ENCODE data around the gene RAE1.

Gene RAE1

DNA sequence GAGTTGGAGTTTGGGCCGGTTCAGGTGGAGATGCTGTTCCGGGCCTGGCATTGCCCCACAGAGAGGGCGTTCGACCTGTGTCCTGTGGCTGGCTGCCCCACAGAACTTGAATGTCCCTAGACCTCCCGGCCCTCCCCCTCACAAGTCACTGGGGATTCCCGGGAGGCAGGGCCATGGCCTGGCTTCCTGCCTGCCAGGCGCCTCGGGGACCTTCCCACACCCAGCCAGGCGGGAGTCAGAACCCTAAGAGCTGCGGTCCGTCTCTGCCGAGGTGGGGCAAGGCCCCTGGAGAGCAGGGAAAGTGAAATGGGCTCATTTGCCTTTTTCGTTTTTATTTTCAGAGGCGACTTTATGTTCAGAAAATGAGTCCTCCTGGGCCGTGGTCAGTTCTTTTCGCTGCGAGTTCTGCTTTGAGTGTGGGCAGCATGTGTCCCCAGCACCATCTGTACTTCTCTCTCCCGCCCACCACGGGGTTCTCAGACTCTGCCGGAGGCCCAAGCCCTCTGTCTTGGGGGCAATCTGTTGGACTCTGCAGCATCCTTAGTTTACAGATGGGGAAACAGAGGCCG lies 48.6 kb downstream of the RAE1 start:
- no peak for DNase-seq (ENCODE audit: low spot score in 2 of 2)
- no peak overlapping the region for H3K4me3 ChIP-seq
- H3K36me3 ChIP-seq (replicated peaks), result peaks cover 30% of the 10 kb centered on the region
- no peaks in the 10 kb centered on the region for H3K9me3 ChIP-seq
- no peaks in the 10 kb centered on the region for H3K4me1 ChIP-seq
- in situ Hi-C loops (cut with MboI; ENCODE audit: low sequenced_read_pairs), result loop anchor here (25.0 kb wide), 2 partner anchors 813 to 1012 kb away; partner anchors contain the start of genes AURKA and CSTF1
- no peaks in the 10 kb centered on the region for H3K27me3 ChIP-seq (ENCODE audit: low read depth)

DNA sequence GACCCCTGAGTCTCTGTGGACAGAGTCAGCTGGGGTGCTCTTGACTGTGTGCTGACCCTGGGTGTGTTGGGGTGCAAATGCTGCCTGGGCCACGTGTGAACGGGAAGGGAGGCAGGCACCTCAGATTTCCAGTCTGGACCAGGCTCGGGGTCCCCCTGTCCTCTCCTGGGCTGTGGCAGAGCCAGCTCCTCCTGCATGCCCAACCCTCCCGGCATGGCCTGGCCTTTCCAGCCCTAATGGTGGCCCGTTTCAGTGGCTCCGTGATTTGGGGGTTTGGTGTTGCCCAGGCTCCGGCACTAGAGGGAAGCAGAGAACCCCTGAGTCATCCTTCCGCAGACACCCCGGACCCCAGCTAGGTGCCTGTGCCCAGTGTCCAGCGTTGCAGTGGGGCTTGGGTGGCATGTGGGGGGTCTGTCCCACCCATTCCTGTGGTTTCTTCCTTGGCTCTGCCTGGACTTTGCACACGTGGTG lies 49.2 kb downstream of the RAE1 start:
- Histone ChIP-seq H3K4me3 (no peak overlapping the region), H3K36me3 (replicated peaks) (peaks cover 30% of the 10 kb centered on the region), H3K9me3 (no peaks in the 10 kb centered on the region), H3K27me3 (ENCODE audit: low read depth) (no peaks in the 10 kb centered on the region), H3K4me1 (no peaks in the 10 kb centered on the region)
- DNase-seq (ENCODE audit: low spot score in 2 of 2), result no peak
- in situ Hi-C loops (cut with MboI; ENCODE audit: low sequenced_read_pairs), result no loop called here

DNA sequence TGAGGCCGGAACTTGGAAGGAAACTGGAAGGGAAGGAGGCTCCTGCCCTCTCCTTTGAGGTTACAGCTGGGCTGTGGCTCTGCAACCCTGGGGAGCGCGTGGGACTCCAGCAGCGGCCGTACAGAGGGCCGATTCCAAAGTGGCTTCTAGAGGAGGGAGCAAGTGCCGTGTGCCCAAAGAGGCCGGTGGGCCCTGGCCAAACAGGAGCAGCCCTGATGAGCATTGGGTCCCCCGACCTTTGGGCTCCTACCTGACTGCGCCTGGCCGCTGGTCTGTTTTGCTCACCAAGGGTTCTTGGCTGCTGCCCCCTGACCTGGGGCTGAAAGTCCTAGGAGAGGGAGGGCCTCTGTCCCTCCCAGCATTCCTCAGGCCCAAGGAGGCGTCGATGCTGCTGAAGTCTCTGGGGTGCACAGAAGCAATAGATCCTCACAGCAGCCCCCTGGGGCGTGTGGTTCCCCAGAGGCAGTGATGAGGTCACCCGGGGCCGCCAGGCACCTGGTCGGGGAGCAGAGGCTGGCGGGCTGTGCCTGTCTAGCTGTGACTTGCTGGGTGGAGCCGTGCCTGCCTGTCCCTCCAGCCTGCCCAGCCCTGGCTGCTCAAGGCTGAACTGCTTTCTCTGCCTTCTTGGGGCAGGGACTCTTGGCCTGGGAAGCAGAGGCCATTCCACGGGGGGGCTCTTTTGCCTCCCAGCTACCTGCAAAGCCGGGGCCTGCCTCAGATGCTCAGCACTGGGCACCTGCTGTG lies 49.9 kb downstream of the RAE1 start:
- Histone ChIP-seq H3K4me3 (no peak overlapping the region), H3K36me3 (replicated peaks) (peaks cover 26% of the 10 kb centered on the region), H3K4me1 (no peaks in the 10 kb centered on the region), H3K27me3 (ENCODE audit: low read depth) (no peaks in the 10 kb centered on the region), H3K9me3 (no peaks in the 10 kb centered on the region)
- DNase-seq (ENCODE audit: low spot score in 2 of 2), result no peak
- in situ Hi-C loops (cut with MboI; ENCODE audit: low sequenced_read_pairs), result no loop called here

DNA sequence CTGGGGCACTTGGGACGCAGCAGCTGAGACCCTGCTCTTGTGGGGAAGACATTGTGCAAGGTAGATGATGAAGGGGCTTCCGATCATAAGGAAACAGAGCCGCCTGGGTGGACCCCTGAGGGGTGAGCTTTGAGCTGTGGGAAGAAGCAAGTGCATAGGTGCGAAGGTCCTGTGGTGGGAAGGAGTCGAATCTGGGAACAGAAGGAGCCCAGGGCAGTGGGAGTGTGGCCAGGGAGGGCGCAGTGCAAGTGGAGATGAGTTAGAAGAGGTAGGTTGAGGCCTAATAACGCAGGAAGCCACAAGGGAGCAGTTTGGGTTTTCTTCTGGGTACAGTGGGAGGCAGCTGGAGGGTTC lies 50.5 kb downstream of the RAE1 start:
- H3K27me3 ChIP-seq (ENCODE audit: low read depth), result no peaks in the 10 kb centered on the region
- H3K9me3 ChIP-seq, result no peaks in the 10 kb centered on the region
- H3K4me3 ChIP-seq, result no peak overlapping the region
- H3K4me1 ChIP-seq, result no peaks in the 10 kb centered on the region
- H3K36me3 ChIP-seq (replicated peaks), result peaks cover 22% of the 10 kb centered on the region
- no peak for DNase-seq (ENCODE audit: low spot score in 2 of 2)
- in situ Hi-C loops (cut with MboI; ENCODE audit: low sequenced_read_pairs), result no loop called here

DNA sequence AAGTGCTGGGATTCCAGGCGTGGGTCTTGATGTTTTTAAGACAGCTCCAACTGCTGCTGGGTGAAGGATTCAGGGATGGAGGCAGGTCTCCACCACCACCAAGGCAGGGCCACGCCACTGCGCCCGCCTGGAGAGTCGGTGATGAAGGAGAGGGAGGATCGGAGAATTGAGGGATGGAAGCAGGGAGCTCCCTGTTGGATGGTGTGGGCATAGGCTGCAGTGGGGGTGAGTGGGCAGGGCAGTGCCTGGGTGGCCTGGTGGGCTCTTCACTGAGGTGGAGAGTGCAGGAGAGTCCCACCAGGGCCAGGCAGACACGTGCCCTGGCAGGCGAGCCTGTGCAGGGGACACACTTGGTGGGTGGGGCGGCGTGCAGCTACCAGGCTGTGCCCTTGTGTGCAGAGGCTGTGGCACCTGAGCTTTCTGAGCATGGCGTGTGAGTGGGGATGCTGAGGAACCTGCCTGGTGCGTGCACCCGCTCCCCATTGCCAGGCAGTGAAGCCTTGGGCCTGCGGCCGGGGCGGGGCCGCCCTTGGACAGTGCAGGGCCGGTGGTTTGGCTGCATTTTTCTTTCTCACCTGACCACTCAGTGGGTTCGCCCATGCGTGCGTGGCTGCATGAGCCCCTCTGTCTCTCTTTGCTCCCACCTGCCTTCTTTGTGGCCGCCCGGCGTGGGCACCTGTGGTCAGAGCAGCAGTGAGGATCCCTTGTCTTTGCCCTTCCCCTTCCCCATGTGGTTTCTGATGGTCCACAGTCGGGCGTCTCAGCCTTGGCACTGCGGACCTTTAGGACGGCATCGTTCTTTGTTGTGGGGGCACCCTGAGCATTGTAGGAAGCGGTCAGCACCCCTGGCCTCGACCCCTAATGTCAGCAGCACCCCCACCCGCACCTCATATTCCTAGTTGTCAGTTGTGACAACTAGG lies 51.4 kb downstream of the RAE1 start:
- H3K36me3 ChIP-seq (replicated peaks), result peaks cover 19% of the 10 kb centered on the region
- in situ Hi-C loops (cut with MboI; ENCODE audit: low sequenced_read_pairs), result no loop called here
- no peaks in the 10 kb centered on the region for H3K4me1 ChIP-seq
- DNase-seq (ENCODE audit: low spot score in 2 of 2), result no peak
- H3K9me3 ChIP-seq, result no peaks in the 10 kb centered on the region
- H3K27me3 ChIP-seq (ENCODE audit: low read depth), result no peaks in the 10 kb centered on the region
- no peak overlapping the region for H3K4me3 ChIP-seq

DNA sequence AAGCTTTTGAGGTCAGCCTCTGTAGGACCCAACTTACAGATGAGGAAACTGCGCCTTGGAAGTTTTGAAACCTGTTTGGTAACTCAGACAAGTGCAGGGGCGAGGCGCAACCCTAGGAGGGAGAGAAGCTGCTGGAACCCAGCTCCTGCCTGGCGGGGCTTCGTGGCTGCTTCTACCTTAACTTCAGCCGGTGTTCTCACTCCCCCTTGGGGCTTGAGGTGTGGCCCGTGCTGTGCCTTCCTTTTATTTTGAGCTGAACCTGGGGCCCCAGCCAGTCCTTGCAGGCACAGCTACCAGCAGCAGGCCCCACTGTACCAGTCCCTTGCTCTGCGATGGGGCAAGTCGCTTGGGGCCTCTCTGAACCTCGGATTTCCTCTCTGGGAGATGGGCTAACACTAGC lies 52.2 kb downstream of the RAE1 start:
- H3K9me3 ChIP-seq, result no peaks in the 10 kb centered on the region
- no peak for DNase-seq (ENCODE audit: low spot score in 2 of 2)
- no peaks in the 10 kb centered on the region for H3K27me3 ChIP-seq (ENCODE audit: low read depth)
- no peaks in the 10 kb centered on the region for H3K4me1 ChIP-seq
- in situ Hi-C loops (cut with MboI; ENCODE audit: low sequenced_read_pairs), result no loop called here
- H3K4me3 ChIP-seq, result no peak overlapping the region
- H3K36me3 ChIP-seq (replicated peaks), result peaks cover 21% of the 10 kb centered on the region

DNA sequence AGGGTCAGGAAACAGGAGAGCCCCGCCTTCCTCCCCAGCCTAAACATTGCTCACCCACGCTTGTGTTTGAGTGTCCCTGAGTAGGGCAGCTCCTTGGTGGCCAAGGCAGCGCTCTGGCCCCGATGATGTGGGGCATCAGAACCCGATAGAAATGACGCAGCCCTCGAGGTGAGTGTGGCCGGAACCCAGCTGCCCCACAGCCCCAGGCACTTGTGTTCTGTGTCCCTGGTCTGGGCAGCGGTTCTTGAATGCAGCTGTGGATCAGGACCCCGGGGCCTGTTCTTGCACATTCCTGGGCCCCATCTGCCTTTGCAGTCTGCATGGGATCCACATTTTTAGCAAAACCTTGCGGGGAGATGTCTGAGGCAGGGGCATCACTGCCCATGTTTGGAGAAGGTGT lies 53.0 kb downstream of the RAE1 start:
- no peak overlapping the region for H3K4me3 ChIP-seq
- in situ Hi-C loops (cut with MboI; ENCODE audit: low sequenced_read_pairs), result no loop called here
- no peak for DNase-seq (ENCODE audit: low spot score in 2 of 2)
- no peaks in the 10 kb centered on the region for H3K9me3 ChIP-seq
- peaks cover 24% of the 10 kb centered on the region for H3K36me3 ChIP-seq (replicated peaks)
- H3K4me1 ChIP-seq, result no peaks in the 10 kb centered on the region
- no peaks in the 10 kb centered on the region for H3K27me3 ChIP-seq (ENCODE audit: low read depth)

DNA sequence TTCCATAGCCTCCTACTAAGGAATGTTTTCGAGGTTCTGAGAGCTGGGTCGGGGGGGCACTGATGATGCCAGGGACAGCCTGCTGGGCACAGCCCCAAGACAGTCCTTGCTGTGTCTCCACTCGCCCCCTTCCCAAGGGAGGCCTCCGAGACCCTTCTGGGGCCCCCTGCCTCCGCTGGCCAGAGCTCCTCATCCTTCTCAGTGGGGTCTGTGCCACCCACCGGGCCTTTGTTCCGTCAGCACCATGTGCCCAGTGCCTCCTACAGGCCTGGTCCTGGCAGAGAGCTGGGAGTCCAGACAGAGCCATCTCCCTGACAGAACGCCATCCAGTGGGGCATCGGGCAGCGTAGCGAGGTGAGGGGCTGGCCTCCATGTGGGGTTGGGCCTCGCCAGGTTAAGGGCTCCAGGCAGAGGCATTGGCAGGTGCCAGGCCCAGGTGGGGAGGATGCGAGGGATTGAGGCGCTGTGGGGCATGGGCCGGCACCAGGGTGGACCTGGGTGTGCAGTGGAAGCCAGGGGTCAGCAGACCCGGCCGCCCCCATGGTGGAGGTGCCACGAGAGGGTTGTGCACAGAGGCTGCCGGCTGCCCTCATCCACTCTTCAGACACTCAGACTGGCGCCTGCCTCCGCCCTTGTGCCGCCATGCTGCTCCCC lies 53.5 kb downstream of the RAE1 start:
- Histone ChIP-seq H3K36me3 (replicated peaks) (peaks cover 23% of the 10 kb centered on the region), H3K4me1 (no peaks in the 10 kb centered on the region), H3K4me3 (no peak overlapping the region), H3K9me3 (no peaks in the 10 kb centered on the region), H3K27me3 (ENCODE audit: low read depth) (no peaks in the 10 kb centered on the region)
- DNase-seq (ENCODE audit: low spot score in 2 of 2), result no peak
- in situ Hi-C loops (cut with MboI; ENCODE audit: low sequenced_read_pairs), result no loop called here

DNA sequence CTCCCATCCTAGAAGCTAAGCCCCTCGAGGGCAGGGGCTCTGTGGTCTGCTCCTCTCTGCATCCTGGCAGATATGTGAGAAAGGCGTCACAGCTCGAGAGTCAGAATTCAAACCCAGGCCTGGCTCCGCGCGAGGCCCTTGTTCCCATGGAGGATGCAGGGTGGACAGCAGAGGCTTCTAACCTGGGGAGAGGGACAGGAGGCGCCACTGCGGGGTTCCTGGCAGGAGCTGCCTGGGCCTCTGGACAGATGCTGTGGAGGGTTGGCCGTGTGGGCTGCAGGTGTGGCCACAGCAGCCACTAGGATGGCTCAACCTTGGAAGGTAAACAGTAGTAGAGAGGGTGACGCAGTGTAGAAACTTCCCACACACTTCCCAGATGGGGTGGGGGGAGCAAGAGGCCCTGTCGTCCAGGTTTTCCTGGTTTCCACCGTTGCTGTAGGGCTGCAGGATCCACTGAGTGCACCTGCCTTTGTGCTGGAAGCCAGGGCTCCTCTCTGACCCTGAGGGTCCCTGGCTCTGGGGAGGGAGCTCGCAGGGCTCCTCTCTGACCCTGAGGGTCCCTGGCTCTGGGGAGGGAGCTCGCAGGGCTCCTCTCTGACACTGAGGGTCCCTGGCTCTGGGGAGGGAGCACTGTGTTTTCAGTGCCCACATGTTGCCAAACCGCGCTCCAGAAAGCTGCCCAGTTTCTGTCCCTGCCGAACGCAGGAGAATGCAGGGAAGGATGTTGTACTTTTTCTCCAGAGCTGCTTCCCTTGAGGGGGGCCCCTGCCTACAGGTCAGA lies 54.4 kb downstream of the RAE1 start:
- H3K36me3 ChIP-seq (replicated peaks), result peaks cover 23% of the 10 kb centered on the region

DNA sequence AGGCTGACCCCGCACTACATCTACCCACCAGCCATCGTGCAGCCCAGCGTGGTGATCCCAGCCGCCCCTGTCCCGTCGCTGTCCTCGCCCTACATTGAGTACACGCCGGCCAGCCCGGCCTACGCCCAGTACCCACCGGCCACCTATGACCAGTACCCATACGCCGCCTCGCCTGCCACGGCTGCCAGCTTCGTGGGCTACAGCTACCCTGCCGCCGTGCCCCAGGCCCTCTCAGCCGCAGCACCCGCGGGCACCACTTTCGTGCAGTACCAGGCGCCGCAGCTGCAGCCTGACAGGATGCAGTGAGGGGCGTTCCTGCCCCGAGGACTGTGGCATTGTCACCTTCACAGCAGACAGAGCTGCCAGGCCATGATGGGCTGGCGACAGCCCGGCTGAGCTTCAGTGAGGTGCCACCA lies 56.5 kb downstream of the RAE1 start:
- DNase-seq (ENCODE audit: low spot score in 2 of 2), result no peak
- in situ Hi-C loops (cut with MboI; ENCODE audit: low sequenced_read_pairs), result no loop called here
- no peaks in the 10 kb centered on the region for H3K4me1 ChIP-seq
- H3K36me3 ChIP-seq (replicated peaks), result peaks cover 23% of the 10 kb centered on the region
- no peaks in the 10 kb centered on the region for H3K9me3 ChIP-seq
- H3K27me3 ChIP-seq (ENCODE audit: low read depth), result no peaks in the 10 kb centered on the region
- H3K4me3 ChIP-seq, result no peak overlapping the region

More for the DNA sequence above, 54.4 kb downstream of the RAE1 start:
- Histone ChIP-seq H3K4me1 (no peaks in the 10 kb centered on the region), H3K27me3 (ENCODE audit: low read depth) (no peaks in the 10 kb centered on the region), H3K4me3 (no peak overlapping the region), H3K9me3 (no peaks in the 10 kb centered on the region)
- in situ Hi-C loops (cut with MboI; ENCODE audit: low sequenced_read_pairs), result no loop called here
- DNase-seq (ENCODE audit: low spot score in 2 of 2), result no peak

DNA sequence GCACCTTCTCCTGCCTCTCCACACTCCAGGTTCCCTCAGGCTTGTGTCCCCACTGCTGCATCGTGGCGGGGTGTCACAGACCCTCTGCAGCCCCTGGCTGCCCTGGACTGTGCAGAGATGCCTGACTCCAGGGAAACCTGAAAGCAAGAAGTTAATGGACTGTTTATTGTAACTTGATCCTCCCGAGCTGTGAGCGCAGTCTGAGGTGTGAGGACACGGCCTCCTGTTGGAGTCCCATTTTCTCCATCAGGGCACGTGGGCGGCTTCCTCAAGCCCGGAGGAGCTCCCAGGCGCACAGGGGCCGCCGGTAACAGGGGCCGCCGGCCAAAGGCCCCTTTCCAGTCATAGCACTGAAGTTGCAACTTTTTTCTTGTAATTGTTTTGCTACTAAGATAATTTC lies 57.1 kb downstream of the RAE1 start:
- Histone ChIP-seq H3K36me3 (replicated peaks) (peaks cover 23% of the 10 kb centered on the region), H3K27me3 (ENCODE audit: low read depth) (no peaks in the 10 kb centered on the region), H3K4me1 (no peaks in the 10 kb centered on the region), H3K4me3 (no peak overlapping the region), H3K9me3 (no peaks in the 10 kb centered on the region)
- in situ Hi-C loops (cut with MboI; ENCODE audit: low sequenced_read_pairs), result no loop called here
- DNase-seq (ENCODE audit: low spot score in 2 of 2), result no peak

DNA sequence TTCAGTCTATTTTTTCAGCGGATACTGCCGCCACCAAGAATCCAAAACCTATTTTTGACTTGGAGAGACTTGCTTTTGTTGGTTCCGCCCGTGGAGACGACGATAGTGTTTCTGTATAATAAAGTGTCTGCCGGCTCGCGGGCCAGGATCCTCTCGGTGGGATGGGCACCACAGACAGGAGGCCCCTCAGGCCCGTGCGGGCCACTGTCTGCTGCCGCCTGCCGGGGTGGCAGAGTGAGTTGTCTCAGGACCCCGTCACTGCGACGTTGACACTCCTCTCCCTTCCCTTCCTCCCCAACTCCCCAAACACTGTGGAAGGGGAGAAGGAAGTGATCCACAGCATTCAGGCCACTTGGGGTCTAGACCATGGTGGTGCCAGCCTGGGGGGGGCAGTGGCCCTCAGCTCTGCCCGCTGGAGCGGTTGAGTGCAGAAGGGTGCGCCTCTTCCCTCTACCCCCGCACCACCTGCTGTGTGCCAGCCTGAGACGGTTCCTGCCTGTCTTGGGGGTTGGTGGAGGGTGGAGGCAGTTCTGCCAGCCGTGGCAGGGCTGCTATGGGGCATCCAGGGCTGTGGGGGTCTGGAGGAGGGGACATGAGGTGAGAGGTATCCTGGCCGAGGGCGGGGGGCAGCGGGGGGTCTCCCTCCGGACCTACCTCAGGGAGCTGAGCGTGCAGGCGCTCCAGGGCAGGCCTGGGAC lies 57.6 kb downstream of the RAE1 start:
- H3K27me3 ChIP-seq (ENCODE audit: low read depth), result no peaks in the 10 kb centered on the region
- in situ Hi-C loops (cut with MboI; ENCODE audit: low sequenced_read_pairs), result no loop called here
- no peak for DNase-seq (ENCODE audit: low spot score in 2 of 2)
- no peaks in the 10 kb centered on the region for H3K9me3 ChIP-seq
- no peaks in the 10 kb centered on the region for H3K4me1 ChIP-seq
- H3K4me3 ChIP-seq, result no peak overlapping the region
- peaks cover 23% of the 10 kb centered on the region for H3K36me3 ChIP-seq (replicated peaks)

DNA sequence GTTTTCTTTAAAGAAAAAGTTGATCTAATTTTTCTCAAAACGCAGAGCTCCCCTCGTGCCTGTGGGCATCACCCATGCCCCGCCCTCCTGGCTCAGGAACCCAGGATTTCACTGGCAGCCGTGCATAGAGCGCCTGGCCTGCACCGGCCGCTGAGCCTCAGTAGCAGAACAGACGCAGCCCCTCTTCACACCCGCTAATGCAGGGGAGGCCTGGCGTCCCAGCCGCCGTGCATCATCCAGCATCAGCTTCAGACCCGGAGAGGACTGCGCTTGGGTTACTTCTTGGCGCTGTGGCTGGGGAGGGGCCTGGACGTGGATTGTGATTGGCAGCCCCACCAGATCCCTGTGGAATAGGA lies 58.2 kb downstream of the RAE1 start:
- H3K4me1 ChIP-seq, result no peaks in the 10 kb centered on the region
- no peak for DNase-seq (ENCODE audit: low spot score in 2 of 2)
- H3K9me3 ChIP-seq, result no peaks in the 10 kb centered on the region
- H3K36me3 ChIP-seq (replicated peaks), result peaks cover 23% of the 10 kb centered on the region
- H3K4me3 ChIP-seq, result no peak overlapping the region
- in situ Hi-C loops (cut with MboI; ENCODE audit: low sequenced_read_pairs), result no loop called here
- no peaks in the 10 kb centered on the region for H3K27me3 ChIP-seq (ENCODE audit: low read depth)

Measured in HAP-1 (cell line).